ENCODE results near the gene KIAA1217. TPM values are rescaled to one million over a fixed set of nuclear protein-coding genes. Genes with fewer than 3 reads are reported as not detected.
A peak's percentile ranks its signal among the peaks of the same experiment; 100 is the strongest.

Gene KIAA1217
- polyA plus RNA-seq, 1 donor = 54.9 TPM

DNA sequence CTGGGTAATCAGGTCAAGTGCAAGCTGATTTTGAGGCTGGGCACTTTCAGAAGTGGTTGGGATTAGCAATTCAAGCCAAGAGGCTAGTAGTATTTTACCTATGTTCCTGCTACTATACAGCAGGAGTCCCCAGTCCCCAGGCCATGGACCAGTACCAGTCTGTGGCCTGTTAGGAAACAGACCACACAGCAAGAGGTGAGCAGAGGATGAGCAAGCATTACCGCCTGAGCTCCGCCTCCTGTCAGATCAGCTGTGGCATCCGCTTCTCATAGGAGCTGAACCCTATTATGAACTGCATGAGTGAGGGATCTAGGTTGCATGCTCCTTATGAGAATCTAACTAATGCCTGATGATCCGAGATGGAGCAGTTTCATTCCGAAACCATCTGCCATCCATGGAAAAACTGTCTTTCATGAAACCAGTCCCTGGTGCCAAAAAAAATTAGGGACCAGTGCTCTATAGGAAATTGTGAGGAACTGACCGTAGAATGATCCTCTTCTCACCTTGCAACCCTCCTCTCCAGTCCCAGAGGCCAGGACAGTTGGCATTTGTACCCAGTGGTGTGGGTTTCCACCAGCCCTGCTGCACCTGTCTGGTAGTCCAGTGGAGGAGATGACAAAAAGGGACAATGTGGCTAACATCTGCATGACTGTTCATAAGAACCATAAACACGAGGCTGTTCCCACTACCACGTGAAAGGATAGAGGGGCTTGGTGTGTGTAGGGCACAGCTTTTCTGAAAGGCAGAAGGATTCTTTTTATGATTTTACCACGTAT is 172.5 kb downstream of the KIAA1217 start:
- Histone ChIP-seq H3K27ac (ENCODE audit: low read length) (no peak overlapping the region), H3K4me1 (ENCODE audit: control insufficient read depth, insufficient read depth, low read length) (peaks cover 17% of the 10 kb centered on the region), H3K4me3 (ENCODE audit: low read length) (no peak overlapping the region), H3K36me3 (ENCODE audit: control insufficient read depth, insufficient read depth, low read length) (peaks cover 21% of the 10 kb centered on the region), H3K27me3 (ENCODE audit: control insufficient read depth, insufficient read depth, low read length) (no peaks in the 10 kb centered on the region), H3K9me3 (ENCODE audit: control insufficient read depth, low read depth, low read length) (no peaks in the 10 kb centered on the region)
- WGBS (ENCODE audit: insufficient coverage, low lambda C conversion rate) = 33% methylated on average over 1 of the region's 9 CpGs
- no peak for DNase-seq

DNA sequence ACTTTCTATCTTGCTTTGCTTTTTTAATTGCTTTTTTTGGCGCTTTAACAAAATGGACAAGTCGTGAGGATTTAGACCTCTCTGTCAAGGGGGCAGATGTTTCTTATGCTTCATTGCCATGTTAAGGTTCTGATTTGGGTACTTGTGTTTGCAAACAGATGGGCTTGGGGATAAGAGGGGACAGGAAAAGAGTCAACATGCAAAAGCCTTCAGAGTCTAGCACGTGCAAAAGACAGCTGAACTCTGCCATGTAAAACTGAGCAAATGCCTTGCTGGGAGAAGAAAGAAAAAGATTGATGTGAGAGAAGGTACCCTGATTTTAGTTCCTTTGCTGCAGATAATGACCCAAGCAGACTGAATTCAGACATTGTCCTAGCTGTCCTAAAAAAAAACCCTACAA is 173.1 kb downstream of the KIAA1217 start:
- H3K9me3 ChIP-seq (ENCODE audit: control insufficient read depth, low read depth, low read length) = no peaks in the 10 kb centered on the region
- peak in 1 of 2 donors; percentile 20 for DNase-seq
- H3K4me3 ChIP-seq (ENCODE audit: low read length) = no peak overlapping the region
- H3K4me1 ChIP-seq (ENCODE audit: control insufficient read depth, insufficient read depth, low read length) = peaks cover 17% of the 10 kb centered on the region
- H3K36me3 ChIP-seq (ENCODE audit: control insufficient read depth, insufficient read depth, low read length) = peaks cover 22% of the 10 kb centered on the region
- no peaks in the 10 kb centered on the region for H3K27me3 ChIP-seq (ENCODE audit: control insufficient read depth, insufficient read depth, low read length)
- WGBS (ENCODE audit: insufficient coverage, low lambda C conversion rate) = 0% methylated on average over 1 of the region's 3 CpGs
- H3K27ac ChIP-seq (ENCODE audit: low read length) = no peak overlapping the region

- DNase-seq = peak in 1 of 2 donors; percentile 25
- no peak overlapping the region for H3K4me3 ChIP-seq (ENCODE audit: low read length)
- no CpG with 5 or more reads among the region's 3 CpGs for WGBS (ENCODE audit: insufficient coverage, low lambda C conversion rate)
- H3K36me3 ChIP-seq (ENCODE audit: control insufficient read depth, insufficient read depth, low read length) = peaks cover 19% of the 10 kb centered on the region
- H3K27ac ChIP-seq (ENCODE audit: low read length) = peak overlapping the region; percentile 84
- no peaks in the 10 kb centered on the region for H3K27me3 ChIP-seq (ENCODE audit: control insufficient read depth, insufficient read depth, low read length)
- H3K9me3 ChIP-seq (ENCODE audit: control insufficient read depth, low read depth, low read length) = no peaks in the 10 kb centered on the region
- peaks cover 17% of the 10 kb centered on the region for H3K4me1 ChIP-seq (ENCODE audit: control insufficient read depth, insufficient read depth, low read length)
Measured at GRCh38 chr10:24382596-24382978, 173.6 kb downstream of the KIAA1217 start.

GRCh38 chr10:24382979-24383663 is 174.2 kb downstream of the KIAA1217 start:
- no peaks in the 10 kb centered on the region for H3K9me3 ChIP-seq (ENCODE audit: control insufficient read depth, low read depth, low read length)
- peak; percentile 51 to 86 for DNase-seq
- WGBS (ENCODE audit: insufficient coverage, low lambda C conversion rate) = no CpG with 5 or more reads among the region's 12 CpGs
- H3K4me1 ChIP-seq (ENCODE audit: control insufficient read depth, insufficient read depth, low read length) = peaks cover 17% of the 10 kb centered on the region
- peak overlapping the region; percentile 84 for H3K27ac ChIP-seq (ENCODE audit: low read length)
- H3K4me3 ChIP-seq (ENCODE audit: low read length) = no peak overlapping the region
- H3K27me3 ChIP-seq (ENCODE audit: control insufficient read depth, insufficient read depth, low read length) = no peaks in the 10 kb centered on the region
- H3K36me3 ChIP-seq (ENCODE audit: control insufficient read depth, insufficient read depth, low read length) = peaks cover 19% of the 10 kb centered on the region

GRCh38 chr10:24383681-24384106 is 174.8 kb downstream of the KIAA1217 start:
- DNase-seq = peak; percentile 96
- Histone ChIP-seq H3K4me3 (ENCODE audit: low read length) (no peak overlapping the region), H3K4me1 (ENCODE audit: control insufficient read depth, insufficient read depth, low read length) (peaks cover 17% of the 10 kb centered on the region), H3K27me3 (ENCODE audit: control insufficient read depth, insufficient read depth, low read length) (no peaks in the 10 kb centered on the region), H3K27ac (ENCODE audit: low read length) (peak overlapping the region; percentile 84), H3K9me3 (ENCODE audit: control insufficient read depth, low read depth, low read length) (no peaks in the 10 kb centered on the region), H3K36me3 (ENCODE audit: control insufficient read depth, insufficient read depth, low read length) (peaks cover 19% of the 10 kb centered on the region)
- no CpG with 5 or more reads among the region's 10 CpGs for whole genome bisulfite sequencing (ENCODE audit: insufficient coverage, low lambda C conversion rate)

GRCh38 chr10:24384954-24385353 is 176.0 kb downstream of the KIAA1217 start:
- Histone ChIP-seq H3K27ac (ENCODE audit: low read length) (no peak overlapping the region), H3K36me3 (ENCODE audit: control insufficient read depth, insufficient read depth, low read length) (peaks cover 19% of the 10 kb centered on the region), H3K27me3 (ENCODE audit: control insufficient read depth, insufficient read depth, low read length) (no peaks in the 10 kb centered on the region), H3K9me3 (ENCODE audit: control insufficient read depth, low read depth, low read length) (no peaks in the 10 kb centered on the region), H3K4me1 (ENCODE audit: control insufficient read depth, insufficient read depth, low read length) (peaks cover 17% of the 10 kb centered on the region), H3K4me3 (ENCODE audit: low read length) (no peak overlapping the region)
- no CpG with 5 or more reads among the region's 5 CpGs for WGBS (ENCODE audit: insufficient coverage, low lambda C conversion rate)
- DNase-seq = no peak

GRCh38 chr10:24385776-24386175 is 176.8 kb downstream of the KIAA1217 start:
- Histone ChIP-seq H3K36me3 (ENCODE audit: control insufficient read depth, insufficient read depth, low read length) (peaks cover 19% of the 10 kb centered on the region), H3K4me3 (ENCODE audit: low read length) (no peak overlapping the region), H3K4me1 (ENCODE audit: control insufficient read depth, insufficient read depth, low read length) (peaks cover 17% of the 10 kb centered on the region), H3K27me3 (ENCODE audit: control insufficient read depth, insufficient read depth, low read length) (no peaks in the 10 kb centered on the region), H3K27ac (ENCODE audit: low read length) (no peak overlapping the region), H3K9me3 (ENCODE audit: control insufficient read depth, low read depth, low read length) (no peaks in the 10 kb centered on the region)
- no CpG with 5 or more reads among the region's 7 CpGs for WGBS (ENCODE audit: insufficient coverage, low lambda C conversion rate)
- no peak for DNase-seq

GRCh38 chr10:24390146-24390700 is 181.3 kb downstream of the KIAA1217 start:
- WGBS (ENCODE audit: insufficient coverage, low lambda C conversion rate) = 100% methylated on average over 2 of the region's 2 CpGs
- no peak overlapping the region for H3K4me3 ChIP-seq (ENCODE audit: low read length)
- no peak overlapping the region for H3K27ac ChIP-seq (ENCODE audit: low read length)
- peaks cover 11% of the 10 kb centered on the region for H3K36me3 ChIP-seq (ENCODE audit: control insufficient read depth, insufficient read depth, low read length)
- no peak for DNase-seq
- H3K9me3 ChIP-seq (ENCODE audit: control insufficient read depth, low read depth, low read length) = no peaks in the 10 kb centered on the region
- H3K4me1 ChIP-seq (ENCODE audit: control insufficient read depth, insufficient read depth, low read length) = no peaks in the 10 kb centered on the region
- no peaks in the 10 kb centered on the region for H3K27me3 ChIP-seq (ENCODE audit: control insufficient read depth, insufficient read depth, low read length)

DNA sequence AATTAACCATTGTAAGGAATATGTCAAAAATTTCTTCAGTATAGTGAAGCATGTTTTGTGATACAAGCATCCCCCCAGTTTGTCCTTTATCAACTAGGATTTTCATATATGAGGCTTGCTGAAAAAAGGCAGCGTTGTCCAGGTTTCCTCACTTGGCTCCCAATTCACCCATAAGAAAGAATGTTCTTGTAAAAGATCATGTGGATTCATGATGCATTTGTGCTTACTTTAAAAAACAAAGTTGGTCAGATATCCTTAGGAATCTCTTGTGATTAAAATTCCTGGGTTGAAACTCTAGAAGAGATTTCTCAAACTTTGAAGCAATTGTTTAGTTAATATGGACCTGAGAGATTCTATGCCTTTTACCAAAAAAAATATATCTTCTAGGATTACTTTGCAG is 181.8 kb downstream of the KIAA1217 start:
- Histone ChIP-seq H3K27me3 (ENCODE audit: control insufficient read depth, insufficient read depth, low read length) (no peaks in the 10 kb centered on the region), H3K27ac (ENCODE audit: low read length) (no peak overlapping the region), H3K9me3 (ENCODE audit: control insufficient read depth, low read depth, low read length) (no peaks in the 10 kb centered on the region), H3K4me1 (ENCODE audit: control insufficient read depth, insufficient read depth, low read length) (no peaks in the 10 kb centered on the region), H3K4me3 (ENCODE audit: low read length) (no peak overlapping the region), H3K36me3 (ENCODE audit: control insufficient read depth, insufficient read depth, low read length) (peaks cover 11% of the 10 kb centered on the region)
- no peak for DNase-seq
- no CpG with 5 or more reads among the region's 1 CpG for WGBS (ENCODE audit: insufficient coverage, low lambda C conversion rate)

DNA sequence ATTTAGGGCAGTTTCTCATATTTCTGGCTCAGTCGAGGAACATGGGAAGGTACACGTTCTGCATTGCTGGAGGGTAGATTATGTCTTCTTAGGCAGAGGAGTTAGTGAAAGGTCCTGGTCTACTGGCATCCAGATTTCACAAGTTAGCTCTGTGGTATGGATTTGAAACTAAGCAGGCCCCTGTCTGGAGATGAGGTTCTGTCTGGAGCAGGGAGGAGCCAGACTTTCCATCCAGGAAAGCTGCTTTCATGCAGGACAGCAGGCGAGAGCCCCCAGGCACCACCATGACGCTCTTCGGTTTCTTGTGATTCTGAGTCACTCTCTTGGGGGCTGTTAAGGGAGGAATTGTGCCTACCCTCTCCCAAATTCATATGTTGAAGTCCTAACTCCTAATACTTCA is 184.3 kb downstream of the KIAA1217 start:
- H3K4me1 ChIP-seq (ENCODE audit: control insufficient read depth, insufficient read depth, low read length) = no peaks in the 10 kb centered on the region
- H3K27me3 ChIP-seq (ENCODE audit: control insufficient read depth, insufficient read depth, low read length) = no peaks in the 10 kb centered on the region
- peaks cover 8% of the 10 kb centered on the region for H3K36me3 ChIP-seq (ENCODE audit: control insufficient read depth, insufficient read depth, low read length)
- no peaks in the 10 kb centered on the region for H3K9me3 ChIP-seq (ENCODE audit: control insufficient read depth, low read depth, low read length)
- no peak overlapping the region for H3K27ac ChIP-seq (ENCODE audit: low read length)
- no peak overlapping the region for H3K4me3 ChIP-seq (ENCODE audit: low read length)
- no peak for DNase-seq
- no CpG with 5 or more reads among the region's 5 CpGs for WGBS (ENCODE audit: insufficient coverage, low lambda C conversion rate)

Measured in large intestine (tissue), 3 donors.